ENCODE results near the gene ARMC3. TPM values are rescaled to one million over a fixed set of nuclear protein-coding genes. Genes with fewer than 3 reads are reported as not detected.

The ARMC3 gene
- total and polyA plus RNA-seq, 9 of the 15 experiments (the other 6 are each of a cell fraction or from before 2014, with no cell fraction given), result 0.33 to 1.1 (median 0.62) TPM

DNA sequence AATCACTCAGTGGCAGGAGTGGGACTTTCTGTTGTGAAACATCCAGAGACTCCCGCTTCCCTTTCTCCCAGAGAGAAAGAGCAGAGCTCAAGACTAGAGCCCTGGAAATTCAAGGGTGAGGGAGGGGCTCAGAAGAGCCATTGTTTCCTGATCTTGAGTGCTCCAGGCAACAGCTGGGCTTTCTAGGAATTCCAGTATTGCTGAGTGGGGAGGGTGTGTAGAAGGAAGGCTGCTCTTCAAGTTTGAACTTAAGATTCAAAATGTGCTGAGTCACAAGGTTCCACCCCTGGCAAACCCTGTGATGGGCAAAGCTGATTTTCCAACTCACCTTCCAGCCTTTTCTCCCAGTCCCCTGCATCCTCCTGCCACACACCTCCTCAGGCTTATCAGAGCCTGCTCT, 125.2 kb downstream of the ARMC3 start (continued):
- TF ChIP-seq, protein P1, sequence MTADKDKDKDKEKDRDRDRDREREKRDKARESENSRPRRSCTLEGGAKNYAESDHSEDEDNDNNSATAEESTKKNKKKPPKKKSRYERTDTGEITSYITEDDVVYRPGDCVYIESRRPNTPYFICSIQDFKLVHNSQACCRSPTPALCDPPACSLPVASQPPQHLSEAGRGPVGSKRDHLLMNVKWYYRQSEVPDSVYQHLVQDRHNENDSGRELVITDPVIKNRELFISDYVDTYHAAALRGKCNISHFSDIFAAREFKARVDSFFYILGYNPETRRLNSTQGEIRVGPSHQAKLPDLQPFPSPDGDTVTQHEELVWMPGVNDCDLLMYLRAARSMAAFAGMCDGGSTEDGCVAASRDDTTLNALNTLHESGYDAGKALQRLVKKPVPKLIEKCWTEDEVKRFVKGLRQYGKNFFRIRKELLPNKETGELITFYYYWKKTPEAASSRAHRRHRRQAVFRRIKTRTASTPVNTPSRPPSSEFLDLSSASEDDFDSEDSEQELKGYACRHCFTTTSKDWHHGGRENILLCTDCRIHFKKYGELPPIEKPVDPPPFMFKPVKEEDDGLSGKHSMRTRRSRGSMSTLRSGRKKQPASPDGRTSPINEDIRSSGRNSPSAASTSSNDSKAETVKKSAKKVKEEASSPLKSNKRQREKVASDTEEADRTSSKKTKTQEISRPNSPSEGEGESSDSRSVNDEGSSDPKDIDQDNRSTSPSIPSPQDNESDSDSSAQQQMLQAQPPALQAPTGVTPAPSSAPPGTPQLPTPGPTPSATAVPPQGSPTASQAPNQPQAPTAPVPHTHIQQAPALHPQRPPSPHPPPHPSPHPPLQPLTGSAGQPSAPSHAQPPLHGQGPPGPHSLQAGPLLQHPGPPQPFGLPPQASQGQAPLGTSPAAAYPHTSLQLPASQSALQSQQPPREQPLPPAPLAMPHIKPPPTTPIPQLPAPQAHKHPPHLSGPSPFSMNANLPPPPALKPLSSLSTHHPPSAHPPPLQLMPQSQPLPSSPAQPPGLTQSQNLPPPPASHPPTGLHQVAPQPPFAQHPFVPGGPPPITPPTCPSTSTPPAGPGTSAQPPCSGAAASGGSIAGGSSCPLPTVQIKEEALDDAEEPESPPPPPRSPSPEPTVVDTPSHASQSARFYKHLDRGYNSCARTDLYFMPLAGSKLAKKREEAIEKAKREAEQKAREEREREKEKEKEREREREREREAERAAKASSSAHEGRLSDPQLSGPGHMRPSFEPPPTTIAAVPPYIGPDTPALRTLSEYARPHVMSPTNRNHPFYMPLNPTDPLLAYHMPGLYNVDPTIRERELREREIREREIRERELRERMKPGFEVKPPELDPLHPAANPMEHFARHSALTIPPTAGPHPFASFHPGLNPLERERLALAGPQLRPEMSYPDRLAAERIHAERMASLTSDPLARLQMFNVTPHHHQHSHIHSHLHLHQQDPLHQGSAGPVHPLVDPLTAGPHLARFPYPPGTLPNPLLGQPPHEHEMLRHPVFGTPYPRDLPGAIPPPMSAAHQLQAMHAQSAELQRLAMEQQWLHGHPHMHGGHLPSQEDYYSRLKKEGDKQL (CRISPR knock-in tag; IDR thresholded peaks at IDR 0.05; ENCODE audit: borderline replicate concordance), result no peak
- no peak for TF ChIP-seq ZNF586 (CRISPR knock-in tag; conservative IDR thresholded peaks at IDR 0.05)
- no peak for TF ChIP-seq EZH2 (IDR thresholded peaks at IDR 0.05; ENCODE audit: borderline replicate concordance, low read depth, low read length)
- TF ChIP-seq HOXB6 (CRISPR knock-in tag; IDR thresholded peaks at IDR 0.05; ENCODE audit: borderline replicate concordance), result no peak
- TF ChIP-seq MAZ (CRISPR knock-in tag; conservative IDR thresholded peaks at IDR 0.05 in 1 of 2, IDR thresholded peaks at IDR 0.05 in 1 of 2), result no peak
- TF ChIP-seq, protein P2, sequence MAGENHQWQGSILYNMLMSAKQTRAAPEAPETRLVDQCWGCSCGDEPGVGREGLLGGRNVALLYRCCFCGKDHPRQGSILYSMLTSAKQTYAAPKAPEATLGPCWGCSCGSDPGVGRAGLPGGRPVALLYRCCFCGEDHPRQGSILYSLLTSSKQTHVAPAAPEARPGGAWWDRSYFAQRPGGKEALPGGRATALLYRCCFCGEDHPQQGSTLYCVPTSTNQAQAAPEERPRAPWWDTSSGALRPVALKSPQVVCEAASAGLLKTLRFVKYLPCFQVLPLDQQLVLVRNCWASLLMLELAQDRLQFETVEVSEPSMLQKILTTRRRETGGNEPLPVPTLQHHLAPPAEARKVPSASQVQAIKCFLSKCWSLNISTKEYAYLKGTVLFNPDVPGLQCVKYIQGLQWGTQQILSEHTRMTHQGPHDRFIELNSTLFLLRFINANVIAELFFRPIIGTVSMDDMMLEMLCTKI (IDR thresholded peaks at IDR 0.05; ENCODE audit: partially characterized antibody), result no peak
- TF ChIP-seq L3MBTL2 (IDR thresholded peaks at IDR 0.05), result peak; percentile 41; the same call in 1 of the 2 replicates
- TF ChIP-seq, protein P3, sequence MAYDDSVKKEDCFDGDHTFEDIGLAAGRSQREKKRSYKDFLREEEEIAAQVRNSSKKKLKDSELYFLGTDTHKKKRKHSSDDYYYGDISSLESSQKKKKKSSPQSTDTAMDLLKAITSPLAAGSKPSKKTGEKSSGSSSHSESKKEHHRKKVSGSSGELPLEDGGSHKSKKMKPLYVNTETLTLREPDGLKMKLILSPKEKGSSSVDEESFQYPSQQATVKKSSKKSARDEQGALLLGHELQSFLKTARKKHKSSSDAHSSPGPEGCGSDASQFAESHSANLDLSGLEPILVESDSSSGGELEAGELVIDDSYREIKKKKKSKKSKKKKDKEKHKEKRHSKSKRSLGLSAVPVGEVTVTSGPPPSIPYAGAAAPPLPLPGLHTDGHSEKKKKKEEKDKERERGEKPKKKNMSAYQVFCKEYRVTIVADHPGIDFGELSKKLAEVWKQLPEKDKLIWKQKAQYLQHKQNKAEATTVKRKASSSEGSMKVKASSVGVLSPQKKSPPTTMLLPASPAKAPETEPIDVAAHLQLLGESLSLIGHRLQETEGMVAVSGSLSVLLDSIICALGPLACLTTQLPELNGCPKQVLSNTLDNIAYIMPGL (CRISPR knock-in tag; IDR thresholded peaks at IDR 0.05), result no peak
- TF ChIP-seq BCL6 (CRISPR knock-in tag; IDR thresholded peaks at IDR 0.05), result 0 out of 2 replicates have a peak, but pooled peaks have one; percentile 70
- TF ChIP-seq, protein P4, sequence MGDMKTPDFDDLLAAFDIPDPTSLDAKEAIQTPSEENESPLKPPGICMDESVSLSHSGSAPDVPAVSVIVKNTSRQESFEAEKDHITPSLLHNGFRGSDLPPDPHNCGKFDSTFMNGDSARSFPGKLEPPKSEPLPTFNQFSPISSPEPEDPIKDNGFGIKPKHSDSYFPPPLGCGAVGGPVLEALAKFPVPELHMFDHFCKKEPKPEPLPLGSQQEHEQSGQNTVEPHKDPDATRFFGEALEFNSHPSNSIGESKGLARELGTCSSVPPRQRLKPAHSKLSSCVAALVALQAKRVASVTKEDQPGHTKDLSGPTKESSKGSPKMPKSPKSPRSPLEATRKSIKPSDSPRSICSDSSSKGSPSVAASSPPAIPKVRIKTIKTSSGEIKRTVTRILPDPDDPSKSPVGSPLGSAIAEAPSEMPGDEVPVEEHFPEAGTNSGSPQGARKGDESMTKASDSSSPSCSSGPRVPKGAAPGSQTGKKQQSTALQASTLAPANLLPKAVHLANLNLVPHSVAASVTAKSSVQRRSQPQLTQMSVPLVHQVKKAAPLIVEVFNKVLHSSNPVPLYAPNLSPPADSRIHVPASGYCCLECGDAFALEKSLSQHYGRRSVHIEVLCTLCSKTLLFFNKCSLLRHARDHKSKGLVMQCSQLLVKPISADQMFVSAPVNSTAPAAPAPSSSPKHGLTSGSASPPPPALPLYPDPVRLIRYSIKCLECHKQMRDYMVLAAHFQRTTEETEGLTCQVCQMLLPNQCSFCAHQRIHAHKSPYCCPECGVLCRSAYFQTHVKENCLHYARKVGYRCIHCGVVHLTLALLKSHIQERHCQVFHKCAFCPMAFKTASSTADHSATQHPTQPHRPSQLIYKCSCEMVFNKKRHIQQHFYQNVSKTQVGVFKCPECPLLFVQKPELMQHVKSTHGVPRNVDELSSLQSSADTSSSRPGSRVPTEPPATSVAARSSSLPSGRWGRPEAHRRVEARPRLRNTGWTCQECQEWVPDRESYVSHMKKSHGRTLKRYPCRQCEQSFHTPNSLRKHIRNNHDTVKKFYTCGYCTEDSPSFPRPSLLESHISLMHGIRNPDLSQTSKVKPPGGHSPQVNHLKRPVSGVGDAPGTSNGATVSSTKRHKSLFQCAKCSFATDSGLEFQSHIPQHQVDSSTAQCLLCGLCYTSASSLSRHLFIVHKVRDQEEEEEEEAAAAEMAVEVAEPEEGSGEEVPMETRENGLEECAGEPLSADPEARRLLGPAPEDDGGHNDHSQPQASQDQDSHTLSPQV (IDR thresholded peaks at IDR 0.05), result peak; percentile 85
- TF ChIP-seq ZNF696 (CRISPR knock-in tag; conservative IDR thresholded peaks at IDR 0.05), result no peak

All from K562 (cell line).